Astrocyte (in vitro differentiated cells and primary cell): ENCODE measurements around the gene TXNL4A. TPM values are rescaled to one million over a fixed set of nuclear protein-coding genes. Genes with fewer than 3 reads are reported as not detected.

Source experiments
- DNase-seq: peaks from one replicate; pipeline ENCODE4 v3.0.0-alpha.2; 2010; ENCODE audit warnings: low read depth
- FAIRE-seq: peaks from 2 replicates; lab custom pipeline; 2011; peaks lifted over from hg19 to GRCh38; lab: Jason Lieb, UNC
- H2AFZ ChIP-seq: 2 replicates; pipeline ENCODE4 v1.6.0; 2012; ENCODE audit warnings: low read depth, low read length, inconsistent platforms
- H3K27ac ChIP-seq: 2 replicates; pipeline ENCODE4 v1.5.1; 2011; ENCODE audit warnings: low read depth, low read length, inconsistent platforms
- H3K27me3 ChIP-seq: 2 replicates; pipeline ENCODE4 v1.6.0; 2011; ENCODE audit warnings: low read length, inconsistent platforms; ENCODE audit not compliant: insufficient read depth
- H3K36me3 ChIP-seq: 2 replicates; pipeline ENCODE4 v1.5.1; 2011; ENCODE audit warnings: low read length, inconsistent platforms; ENCODE audit not compliant: insufficient read depth
- H3K4me1 ChIP-seq: 2 replicates; pipeline ENCODE4 v1.5.1; 2011; ENCODE audit warnings: low read length, inconsistent platforms; ENCODE audit not compliant: insufficient read depth
- H3K4me2 ChIP-seq: 2 replicates; pipeline ENCODE4 v1.6.0; 2012; ENCODE audit warnings: low read length, inconsistent platforms
- H3K4me3 ChIP-seq: 2 replicates; pipeline ENCODE4 v1.5.1; 2011; ENCODE audit warnings: low read depth, mild to moderate bottlenecking, low read length, inconsistent platforms; ENCODE audit not compliant: insufficient read depth
- H3K79me2 ChIP-seq: 2 replicates; pipeline ENCODE4 v1.6.0; 2012; ENCODE audit warnings: mild to moderate bottlenecking, low read length, inconsistent platforms; ENCODE audit not compliant: insufficient read depth
- H3K9ac ChIP-seq: 2 replicates; pipeline ENCODE4 v1.6.0; 2012; ENCODE audit warnings: mild to moderate bottlenecking, low read length, inconsistent platforms
- H3K9me3 ChIP-seq: 2 replicates; pipeline ENCODE4 v1.5.1; 2012; ENCODE audit warnings: low read depth, mild to moderate bottlenecking, low read length, inconsistent platforms; ENCODE audit not compliant: insufficient read depth
- H4K20me1 ChIP-seq: 2 replicates; pipeline ENCODE4 v1.6.0; 2012; ENCODE audit warnings: low read length, inconsistent platforms; ENCODE audit not compliant: insufficient read depth
- H3K27ac Mint-ChIP-seq: one replicate; pipeline ENCODE4 v1.8.0; 2021; ENCODE audit warnings: mild to moderate bottlenecking, mixed read lengths; ENCODE audit not compliant: unreplicated experiment
- H3K27me3 Mint-ChIP-seq: one replicate; pipeline ENCODE4 v1.8.0; 2021; ENCODE audit warnings: low read depth, mixed read lengths; ENCODE audit not compliant: unreplicated experiment
- H3K36me3 Mint-ChIP-seq: one replicate; pipeline ENCODE4 v1.8.0; 2021; ENCODE audit warnings: low read depth, mixed read lengths; ENCODE audit not compliant: unreplicated experiment
- H3K4me1 Mint-ChIP-seq: one replicate; pipeline ENCODE4 v1.8.0; 2021; ENCODE audit warnings: low read depth, mixed read lengths; ENCODE audit not compliant: unreplicated experiment
- H3K4me3 Mint-ChIP-seq: one replicate; pipeline ENCODE4 v1.8.0; 2021; ENCODE audit warnings: mild to moderate bottlenecking, moderate library complexity, mixed read lengths; ENCODE audit not compliant: unreplicated experiment
- H3K9me3 Mint-ChIP-seq: one replicate; pipeline ENCODE4 v1.8.0; 2021; ENCODE audit warnings: mild to moderate bottlenecking, mixed read lengths; ENCODE audit not compliant: unreplicated experiment
- CTCF ChIP-seq: IDR thresholded peaks from 2 replicates; pipeline ENCODE4 v1.5.1; 2011; ENCODE audit warnings: low read depth, mild to moderate bottlenecking, inconsistent platforms, low read length, moderate library complexity; ENCODE audit not compliant: insufficient read depth
- EZH2 ChIP-seq: IDR thresholded peaks from 2 replicates; pipeline ENCODE4 v1.6.1; 2012; ENCODE audit warnings: mild to moderate bottlenecking, low read length, inconsistent platforms; ENCODE audit not compliant: insufficient read depth
- total RNA-seq: library from RNA; stranded (reverse); gene quantifications from 2 replicates; pipeline ENCODE4 v1.2.1, GENCODE V29; 2021

The TXNL4A gene
- total RNA-seq, 1 donor from 2014 or later, result 135 TPM

GRCh38 chr18:79931475-79931874, 56.9 kb downstream of the TXNL4A start:
- no peak overlapping the region for H3K4me3 ChIP-seq
- H3K79me2 ChIP-seq, result peaks cover 71% of the 10 kb centered on the region
- H3K4me1 Mint-ChIP-seq, result no peaks in the 10 kb centered on the region
- TF ChIP-seq EZH2 (no peak), CTCF (no peak)
- no peak overlapping the region for H3K4me2 ChIP-seq
- no peak overlapping the region for H3K4me3 Mint-ChIP-seq
- no peak overlapping the region for H3K27ac ChIP-seq
- peaks cover 4% of the 10 kb centered on the region for H3K36me3 ChIP-seq
- H3K36me3 Mint-ChIP-seq, result peaks cover 64% of the 10 kb centered on the region
- peaks cover 13% of the 10 kb centered on the region for H3K9me3 ChIP-seq
- no peak for FAIRE-seq
- no peak for DNase-seq
- H3K9me3 Mint-ChIP-seq, result peaks cover 33% of the 10 kb centered on the region
- H3K27ac Mint-ChIP-seq, result no peak overlapping the region
- H4K20me1 ChIP-seq, result peaks cover 58% of the 10 kb centered on the region
- no peaks in the 10 kb centered on the region for H3K27me3 Mint-ChIP-seq
- H3K4me1 ChIP-seq, result no peaks in the 10 kb centered on the region
- H2AFZ ChIP-seq, result no peak overlapping the region
- H3K9ac ChIP-seq, result no peak overlapping the region
- no peaks in the 10 kb centered on the region for H3K27me3 ChIP-seq

- peaks cover under 1% of the 10 kb centered on the region for H3K36me3 ChIP-seq
- FAIRE-seq (no peak), DNase-seq (no peak)
- Mint-ChIP-seq H3K9me3 (peaks cover 31% of the 10 kb centered on the region), H3K27me3 (no peaks in the 10 kb centered on the region), H3K4me3 (no peak overlapping the region), H3K4me1 (no peaks in the 10 kb centered on the region), H3K36me3 (peaks cover 60% of the 10 kb centered on the region), H3K27ac (no peak overlapping the region)
- no peak overlapping the region for H2AFZ ChIP-seq
- no peak overlapping the region for H3K4me3 ChIP-seq
- peaks cover 57% of the 10 kb centered on the region for H3K79me2 ChIP-seq
- no peaks in the 10 kb centered on the region for H3K4me1 ChIP-seq
- H3K9me3 ChIP-seq, result peaks cover 10% of the 10 kb centered on the region
- no peak overlapping the region for H3K9ac ChIP-seq
- H3K4me2 ChIP-seq, result no peak overlapping the region
- peaks cover 57% of the 10 kb centered on the region for H4K20me1 ChIP-seq
- no peaks in the 10 kb centered on the region for H3K27me3 ChIP-seq
- no peak overlapping the region for H3K27ac ChIP-seq
- TF ChIP-seq CTCF (no peak), EZH2 (no peak)
These were observed 58.2 kb downstream of the TXNL4A start for GRCh38 chr18:79930020-79930642.

- TF ChIP-seq EZH2 (no peak), CTCF (no peak)
- no peak overlapping the region for H3K27ac Mint-ChIP-seq
- Histone ChIP-seq H3K36me3 (no peaks in the 10 kb centered on the region), H3K4me1 (no peaks in the 10 kb centered on the region), H2AFZ (no peak overlapping the region), H3K4me3 (no peak overlapping the region), H3K79me2 (peaks cover 42% of the 10 kb centered on the region), H3K9me3 (peaks cover 6% of the 10 kb centered on the region), H4K20me1 (peaks cover 57% of the 10 kb centered on the region), H3K9ac (no peak overlapping the region), H3K4me2 (no peak overlapping the region), H3K27ac (no peak overlapping the region), H3K27me3 (no peaks in the 10 kb centered on the region)
- H3K4me1 Mint-ChIP-seq, result no peaks in the 10 kb centered on the region
- no peaks in the 10 kb centered on the region for H3K27me3 Mint-ChIP-seq
- H3K9me3 Mint-ChIP-seq, result peaks cover 27% of the 10 kb centered on the region
- DNase-seq, result no peak
- H3K4me3 Mint-ChIP-seq, result no peak overlapping the region
- FAIRE-seq, result no peak
- peaks cover 59% of the 10 kb centered on the region for H3K36me3 Mint-ChIP-seq
These were observed 59.8 kb downstream of the TXNL4A start for GRCh38 chr18:79928563-79928960.
